ENCODE data around the gene UBD. TPM values are rescaled to one million over a fixed set of nuclear protein-coding genes. Genes with fewer than 3 reads are reported as not detected.

UBD gene
- total RNA-seq, 1 experiment from 2014 or later: not detected

GRCh38 chr6:29510746-29511300, 48.7 kb downstream of the UBD start:
- peak; percentile 15 for DNase-seq
- no peak overlapping the region for H3K4ac ChIP-seq (ENCODE audit: low read depth, low read length)
- no peaks in the 10 kb centered on the region for H3K79me2 ChIP-seq (ENCODE audit: insufficient read depth, low read length)
- no peak overlapping the region for H2BK12ac ChIP-seq (ENCODE audit: insufficient read length, low read depth, low read length)
- H4K5ac ChIP-seq (ENCODE audit: insufficient read length, low read depth, low read length): no peak overlapping the region
- no peak overlapping the region for H3K27ac ChIP-seq (ENCODE audit: insufficient read length, low read depth, low read length)
- Mint-ChIP-seq H3K4me3 (no peak overlapping the region), H3K27me3 (ENCODE audit: low read depth) (peaks cover 2% of the 10 kb centered on the region), H3K36me3 (ENCODE audit: insufficient read depth in 1 of 3, low read depth in 3 of 3) (no peaks in the 10 kb centered on the region; a peak in 1 of 7 replicates), H3K4me1 (peaks cover 4 to 13% of the 10 kb centered on the region in 2 experiments), H3K27ac (peak overlapping the region in 1 of 3 experiments; percentile 25; a peak in 1 of 7 replicates), H3K9me3 (peaks cover 0 to 2% of the 10 kb centered on the region in 2 experiments; a peak in 1 of 5 replicates)
- no peak overlapping the region for H4K8ac ChIP-seq (replicated peaks; ENCODE audit: insufficient read length, low read depth, low read length)
- H3K9me3 ChIP-seq (ENCODE audit: control insufficient read depth, low read depth, low read length): no peaks in the 10 kb centered on the region
- no peak overlapping the region for H2BK5ac ChIP-seq (ENCODE audit: insufficient read length, low read length)
- no peak overlapping the region for H3K9ac ChIP-seq (ENCODE audit: extremely low read depth, insufficient read length, low read length)
- H3K14ac ChIP-seq (ENCODE audit: insufficient read depth, low read length): no peak overlapping the region
- H2BK120ac ChIP-seq (ENCODE audit: low read depth, low read length, poor library complexity, severe bottlenecking): no peak overlapping the region
- no peak overlapping the region for H3K23ac ChIP-seq (ENCODE audit: insufficient read length, low read depth, low read length)
- H3K23me2 ChIP-seq (ENCODE audit: insufficient read length, low read depth, low read length, poor library complexity, severe bottlenecking): no peaks in the 10 kb centered on the region
- H4K20me1 ChIP-seq (ENCODE audit: control insufficient read depth, insufficient read depth, insufficient read length): no peaks in the 10 kb centered on the region
- no peak overlapping the region for H3K18ac ChIP-seq (ENCODE audit: insufficient read length, low read depth, low read length)
- no peaks in the 10 kb centered on the region for H3K4me1 ChIP-seq (ENCODE audit: insufficient read depth, low read length)
- H2BK20ac ChIP-seq (ENCODE audit: low read depth, low read length, poor library complexity, severe bottlenecking): no peak overlapping the region
- H3K27me3 ChIP-seq (ENCODE audit: insufficient read depth, low read length): no peaks in the 10 kb centered on the region
- no CpG with 5 or more reads among the region's 2 CpGs for WGBS (ENCODE audit: extremely low coverage, insufficient read length, low lambda C conversion rate)
- TF ChIP-seq, protein P1, sequence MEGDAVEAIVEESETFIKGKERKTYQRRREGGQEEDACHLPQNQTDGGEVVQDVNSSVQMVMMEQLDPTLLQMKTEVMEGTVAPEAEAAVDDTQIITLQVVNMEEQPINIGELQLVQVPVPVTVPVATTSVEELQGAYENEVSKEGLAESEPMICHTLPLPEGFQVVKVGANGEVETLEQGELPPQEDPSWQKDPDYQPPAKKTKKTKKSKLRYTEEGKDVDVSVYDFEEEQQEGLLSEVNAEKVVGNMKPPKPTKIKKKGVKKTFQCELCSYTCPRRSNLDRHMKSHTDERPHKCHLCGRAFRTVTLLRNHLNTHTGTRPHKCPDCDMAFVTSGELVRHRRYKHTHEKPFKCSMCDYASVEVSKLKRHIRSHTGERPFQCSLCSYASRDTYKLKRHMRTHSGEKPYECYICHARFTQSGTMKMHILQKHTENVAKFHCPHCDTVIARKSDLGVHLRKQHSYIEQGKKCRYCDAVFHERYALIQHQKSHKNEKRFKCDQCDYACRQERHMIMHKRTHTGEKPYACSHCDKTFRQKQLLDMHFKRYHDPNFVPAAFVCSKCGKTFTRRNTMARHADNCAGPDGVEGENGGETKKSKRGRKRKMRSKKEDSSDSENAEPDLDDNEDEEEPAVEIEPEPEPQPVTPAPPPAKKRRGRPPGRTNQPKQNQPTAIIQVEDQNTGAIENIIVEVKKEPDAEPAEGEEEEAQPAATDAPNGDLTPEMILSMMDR (conservative IDR thresholded peaks at IDR 0.05): no peak
- H3T11ph ChIP-seq (ENCODE audit: low read length): no peak overlapping the region
- no peak overlapping the region for H2BK15ac ChIP-seq (ENCODE audit: low read depth, low read length)
- H2AK5ac ChIP-seq (ENCODE audit: insufficient read length, low read length): no peak overlapping the region
- no peaks in the 10 kb centered on the region for H3K79me1 ChIP-seq (ENCODE audit: insufficient read depth, low read depth, low read length, poor library complexity, severe bottlenecking)
- H4K91ac ChIP-seq (ENCODE audit: insufficient read length, low read depth, low read length): no peak overlapping the region
- H2AFZ ChIP-seq (ENCODE audit: low read length): no peak overlapping the region
- H3K4me2 ChIP-seq (ENCODE audit: insufficient read depth, insufficient read length, low read length): no peak overlapping the region
- H3K56ac ChIP-seq (ENCODE audit: insufficient read length, low read depth, low read length): no peak overlapping the region

Data from H9 (cell line).